DMS114 treated with DMSO at 0.1 percent for 48 hours (cell line): Measurements from ENCODE around the gene SMYD4.
"Not testable (repeated sequence)": the region's sequence is repeated elsewhere in the genome, so short reads cannot be mapped to it uniquely, and the experiment has no call there.

Source experiments
- DNase-seq: peaks from one replicate; lab custom pipeline; 2025; ENCODE audit not compliant: unreplicated experiment; lab: John Stamatoyannopoulos, UW

Gene SMYD4

GRCh38 chr17:1783271-1783670 is 46.4 kb downstream of the SMYD4 start:
- no peak for DNase-seq

DNA sequence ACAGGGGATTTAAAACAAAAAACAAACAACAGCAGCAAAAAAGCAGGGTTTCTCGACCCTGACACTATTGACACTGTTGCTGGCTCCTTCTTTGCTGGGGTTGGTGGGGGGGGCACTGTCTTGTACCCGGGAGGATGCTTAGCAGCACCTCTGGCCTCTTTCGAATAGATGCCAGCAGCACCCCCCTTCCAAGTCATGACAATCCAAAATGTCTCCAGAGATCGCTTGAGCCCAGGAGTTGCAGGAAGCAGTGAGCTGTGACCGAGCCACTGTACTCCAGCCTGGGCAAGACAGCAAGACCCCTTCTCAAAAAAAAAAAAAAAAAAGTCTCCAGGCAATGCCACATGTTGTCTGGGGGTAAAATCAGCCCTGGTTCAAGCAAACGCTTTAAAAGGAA is 47.5 kb downstream of the SMYD4 start:
- DNase-seq = no peak

GRCh38 chr17:1779571-1780131 is 50.1 kb downstream of the SMYD4 start:
- DNase-seq = no peak

GRCh38 chr17:1776857-1777256 is 52.8 kb downstream of the SMYD4 start:
- no peak for DNase-seq

- no peak for DNase-seq
Observed at GRCh38 chr17:1776328-1776727, 53.4 kb downstream of the SMYD4 start.

DNA sequence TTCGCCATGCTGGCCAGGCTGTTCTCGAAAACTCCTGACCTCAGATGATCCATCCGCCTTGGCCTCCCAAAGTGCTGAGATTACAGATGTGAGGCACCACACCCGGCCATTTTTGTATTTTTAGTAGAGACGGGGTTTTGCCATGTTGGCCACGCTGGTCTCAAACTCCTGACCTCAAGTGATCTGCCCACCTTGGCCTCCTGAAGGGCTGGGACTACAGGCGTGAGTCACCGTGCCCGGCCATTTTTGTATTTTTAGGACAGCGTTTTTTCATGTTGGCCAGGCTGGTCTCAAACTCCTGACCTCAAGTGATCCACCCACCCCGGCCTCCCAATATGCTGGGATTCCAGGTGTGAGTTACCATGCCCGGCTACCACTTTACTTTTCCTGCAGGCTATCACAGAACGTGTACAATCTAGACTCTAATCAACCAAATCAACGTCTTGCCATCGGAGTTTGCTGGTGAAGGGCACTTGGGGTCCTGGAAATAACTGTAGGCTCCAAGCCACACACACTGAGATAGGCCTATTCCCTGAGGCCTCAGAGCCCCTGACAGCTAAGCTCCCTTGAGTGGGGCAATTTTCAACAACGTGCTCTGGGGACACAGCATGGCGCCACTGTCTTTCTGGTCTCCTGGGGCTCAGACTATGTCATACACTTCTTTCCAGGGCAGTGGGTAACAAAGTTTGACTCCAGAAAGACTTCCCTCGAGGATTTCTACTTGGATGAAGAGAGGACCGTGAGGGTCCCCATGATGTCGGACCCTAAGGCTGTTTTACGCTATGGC is 55.1 kb downstream of the SMYD4 start:
- no peak for DNase-seq

DNA sequence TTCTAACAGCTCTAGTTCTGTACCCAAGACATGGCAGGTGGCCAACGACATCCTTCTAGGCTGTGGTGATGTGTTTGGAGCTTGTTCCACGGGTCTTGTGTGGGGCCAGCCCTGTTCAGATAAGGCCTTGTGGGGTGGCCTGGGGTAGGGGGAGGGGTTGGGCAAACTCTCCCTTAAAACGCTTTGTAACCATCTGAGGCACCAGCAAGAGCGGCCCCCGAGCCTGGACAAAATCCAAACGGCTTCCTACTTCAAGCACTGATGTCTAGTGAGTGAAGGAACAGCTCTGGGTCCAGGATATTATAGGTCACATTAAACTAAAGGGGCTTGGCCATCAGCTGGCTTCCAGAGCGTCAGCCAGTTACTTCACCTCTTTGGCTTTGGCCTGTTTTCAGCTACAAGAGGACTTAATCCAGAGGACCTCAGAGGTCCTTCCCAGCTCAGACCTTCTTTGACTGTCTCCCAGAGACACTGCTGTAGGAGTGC is 56.0 kb downstream of the SMYD4 start:
- no peak for DNase-seq

GRCh38 chr17:1773000-1773695 is 56.6 kb downstream of the SMYD4 start:
- DNase-seq = not testable (repeated sequence)

- DNase-seq = no peak
Observed at GRCh38 chr17:1769822-1770477, 59.8 kb downstream of the SMYD4 start.

GRCh38 chr17:1767358-1767757 is 62.3 kb downstream of the SMYD4 start:
- no peak for DNase-seq

DNA sequence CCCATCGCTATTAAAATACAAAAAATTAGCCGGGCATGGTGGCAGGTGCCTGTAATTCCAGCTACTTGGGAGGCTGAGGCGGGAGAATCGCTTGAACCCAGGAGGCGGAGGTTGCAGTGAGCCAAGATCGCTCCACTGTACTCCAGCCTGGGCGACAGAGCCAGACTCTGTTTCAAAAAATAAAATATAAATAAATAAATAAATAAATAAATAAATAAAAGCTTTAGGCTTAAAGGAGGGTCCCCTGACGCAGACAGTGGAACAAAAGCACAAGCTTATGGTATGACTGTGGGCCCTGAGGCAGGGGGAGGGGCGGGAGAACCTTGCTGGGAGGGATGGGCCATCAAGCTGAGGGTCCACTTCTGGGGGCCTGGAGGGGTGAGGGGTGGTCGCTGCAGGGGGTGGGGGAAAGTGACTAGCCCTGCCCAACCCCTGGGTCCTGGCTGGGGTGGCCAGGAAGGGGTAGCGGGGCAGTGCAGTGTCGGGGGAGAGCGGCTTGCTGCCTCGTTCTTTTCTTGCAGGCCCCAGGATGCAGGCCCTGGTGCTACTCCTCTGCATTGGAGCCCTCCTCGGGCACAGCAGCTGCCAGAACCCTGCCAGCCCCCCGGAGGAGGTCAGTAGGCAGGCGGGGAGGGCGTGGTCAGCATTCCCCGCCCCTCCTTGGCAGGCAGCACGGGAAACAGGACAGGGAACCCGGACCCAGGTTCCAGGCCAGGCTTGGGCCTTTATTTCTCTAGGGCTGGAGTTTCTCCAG is 63.1 kb downstream of the SMYD4 start:
- no peak for DNase-seq

- DNase-seq = no peak
Observed at GRCh38 chr17:1765576-1765975, 64.1 kb downstream of the SMYD4 start.

- DNase-seq = not testable (repeated sequence)
Observed at GRCh38 chr17:1764705-1765104, 65.0 kb downstream of the SMYD4 start.

DNA sequence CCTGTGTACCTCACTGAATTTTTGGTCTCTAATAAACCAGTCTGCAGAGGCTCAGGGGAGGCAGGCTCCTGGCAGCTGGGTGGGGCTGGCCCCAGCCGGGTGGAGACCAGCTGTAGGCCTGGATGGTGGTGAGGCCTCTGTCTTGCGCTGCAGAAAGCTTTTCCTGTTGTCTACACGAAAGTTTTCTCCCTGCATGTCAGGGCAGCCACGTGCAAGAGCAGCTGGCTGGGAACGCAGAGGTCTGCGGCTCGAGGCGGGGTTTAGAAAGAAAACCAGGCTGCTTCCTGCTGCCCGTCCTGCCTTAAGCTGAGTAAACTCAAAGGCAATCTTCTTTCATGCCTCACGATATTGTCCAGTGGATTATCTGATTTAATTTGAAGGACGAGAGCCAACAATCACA is 65.4 kb downstream of the SMYD4 start:
- DNase-seq = no peak

GRCh38 chr17:1762901-1763898 is 66.5 kb downstream of the SMYD4 start:
- no peak for DNase-seq

GRCh38 chr17:1762233-1762900 is 67.3 kb downstream of the SMYD4 start:
- DNase-seq = no peak

DNA sequence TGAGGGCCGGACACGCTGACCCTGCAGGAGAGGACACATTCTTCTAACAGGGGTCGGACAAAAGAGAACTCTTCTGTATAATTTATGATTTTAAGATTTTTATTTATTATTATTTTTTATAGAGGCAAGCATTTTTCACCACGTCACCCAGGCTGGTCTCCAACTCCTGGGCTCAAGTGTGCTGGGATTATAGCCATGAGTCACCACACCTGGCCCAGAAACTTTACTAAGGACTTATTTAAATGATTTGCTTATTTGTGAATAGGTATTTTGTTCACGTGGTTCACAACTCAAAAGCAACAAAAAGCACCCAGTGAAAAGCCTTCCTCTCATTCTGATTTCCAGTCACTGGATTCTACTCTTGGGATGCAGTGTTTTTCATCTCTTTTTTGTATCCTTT is 70.2 kb downstream of the SMYD4 start:
- no peak for DNase-seq

DNA sequence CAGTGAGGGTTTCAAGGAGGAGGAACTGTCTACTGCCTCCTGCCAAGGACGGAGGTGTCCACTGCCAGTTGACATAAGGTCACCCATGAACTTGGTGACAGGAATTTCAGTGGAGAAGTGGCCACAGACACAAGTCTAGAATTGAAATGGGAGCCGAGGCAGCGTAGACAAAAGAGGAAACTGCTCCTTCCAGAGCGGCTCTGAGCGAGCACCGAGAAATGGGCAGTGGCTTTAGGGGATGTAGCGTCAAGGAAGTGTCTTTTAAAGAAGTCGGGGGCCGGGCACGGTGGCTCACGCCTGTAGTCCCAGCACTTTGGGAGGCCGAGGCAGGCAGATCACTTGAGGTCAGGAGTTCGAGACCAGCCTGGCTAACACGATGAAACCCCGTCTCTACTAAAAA is 70.9 kb downstream of the SMYD4 start:
- DNase-seq = no peak

- no peak for DNase-seq
Observed at GRCh38 chr17:1755827-1756262, 73.9 kb downstream of the SMYD4 start.
